AG10803 (cell line): ENCODE measurements around the gene GLT1D1.

ENCODE experiments used
- DNase-seq: peaks from one replicate; pipeline ENCODE4 v3.0.0; 2010; ENCODE audit warnings: low read depth
- H3K4me3 ChIP-seq: 2 replicates; pipeline ENCODE4 v1.5.1; 2011; ENCODE audit warnings: mild to moderate bottlenecking, low read length, control low read depth
- CTCF ChIP-seq: conservative IDR thresholded peaks from 2 replicates; pipeline ENCODE4 v1.5.1; 2011; ENCODE audit warnings: mild to moderate bottlenecking, low read length, control low read depth, inconsistent platforms

GLT1D1 gene

DNA sequence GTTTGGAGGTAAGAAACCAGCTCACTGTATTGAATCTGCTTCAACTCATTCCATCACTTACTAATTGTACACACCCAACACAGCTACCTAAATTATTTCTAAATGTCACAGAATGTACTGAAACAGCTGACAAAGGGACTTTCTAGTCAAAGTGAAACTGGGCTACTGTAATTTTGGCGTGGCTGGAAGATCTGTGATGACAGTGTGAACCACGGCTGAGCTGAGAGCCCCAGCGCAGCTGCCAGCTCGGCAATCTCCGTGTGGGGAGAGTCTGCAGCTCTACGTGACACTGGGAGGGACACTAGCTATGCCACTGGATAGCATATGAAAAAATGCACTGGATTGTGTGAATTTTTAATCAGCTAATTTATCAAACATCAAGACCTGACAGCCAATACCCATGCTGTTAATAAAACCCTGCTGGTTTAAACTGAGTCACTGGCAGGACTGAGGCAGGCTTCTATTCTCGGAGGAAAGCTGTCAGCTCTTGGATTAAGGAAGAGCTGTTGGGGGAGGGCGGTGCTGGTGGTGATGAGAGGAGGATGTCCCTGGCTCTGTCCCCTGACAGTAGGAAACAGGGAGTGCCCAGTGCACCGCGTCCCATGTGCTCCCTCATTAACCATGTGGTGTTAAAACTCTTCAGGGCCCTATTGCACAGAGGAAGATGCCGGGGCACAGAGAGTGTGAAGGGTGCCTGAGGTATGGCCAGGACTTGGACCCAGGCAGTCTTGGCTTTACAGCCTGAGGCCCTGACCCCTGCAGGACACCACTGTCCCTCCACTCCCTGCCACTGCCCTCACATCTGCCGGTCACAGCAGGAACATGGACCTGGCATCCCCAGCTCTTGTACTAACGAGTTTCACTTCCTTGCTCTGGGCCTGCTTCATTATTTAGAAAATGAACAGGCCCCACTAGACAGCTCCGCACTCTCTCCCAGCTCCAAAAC, 42.8 kb upstream of the GLT1D1 start:
- peak overlapping the region; percentile 27 for H3K4me3 ChIP-seq
- TF ChIP-seq CTCF: no peak
- peak; percentile 51 for DNase-seq

GRCh38 chr12:128811806-128812205, 41.5 kb upstream of the GLT1D1 start:
- no peak overlapping the region for H3K4me3 ChIP-seq
- no peak for TF ChIP-seq CTCF
- DNase-seq: no peak

GRCh38 chr12:128813392-128813791, 39.9 kb upstream of the GLT1D1 start:
- peak; percentile 27 for DNase-seq
- H3K4me3 ChIP-seq: no peak overlapping the region
- no peak for TF ChIP-seq CTCF

DNA sequence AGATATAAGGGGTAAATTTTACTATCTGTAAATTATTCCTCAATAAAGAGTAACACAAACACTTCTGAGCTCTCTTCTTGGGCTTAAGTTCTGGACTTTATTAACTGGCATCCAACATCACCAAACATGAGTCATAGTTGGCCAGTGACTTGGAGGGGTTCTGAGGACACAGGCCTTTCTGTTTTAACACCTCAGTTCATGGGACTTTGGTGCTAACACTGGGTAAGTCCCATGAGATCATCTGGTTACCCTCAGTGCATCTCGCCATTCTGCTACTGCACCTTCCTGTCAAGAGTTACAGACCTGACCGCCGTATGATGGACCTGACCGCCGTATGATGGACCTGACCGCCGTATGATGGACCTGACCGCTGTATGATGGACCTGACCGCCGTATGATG, 39.4 kb upstream of the GLT1D1 start:
- no peak overlapping the region for H3K4me3 ChIP-seq
- DNase-seq: no peak
- no peak for TF ChIP-seq CTCF

- TF ChIP-seq CTCF: no peak
Measured at GRCh38 chr12:128814411-128815261, 38.6 kb upstream of the GLT1D1 start.

GRCh38 chr12:128815779-128816642, 37.3 kb upstream of the GLT1D1 start:
- no peak overlapping the region for H3K4me3 ChIP-seq
- DNase-seq: no peak
- TF ChIP-seq CTCF: no peak

More at GRCh38 chr12:128814411-128815261, 38.6 kb upstream of the GLT1D1 start:
- no peak overlapping the region for H3K4me3 ChIP-seq
- no peak for DNase-seq
